DOHH2 (cell line): ENCODE results near the gene LSR.
A peak's percentile ranks its signal among the peaks of the same experiment; 100 is the strongest.

Source experiments
- H3F3A ChIP-seq: fragments of 200-600 bp; sonication (generic), shearing (Covaris generic); 2 replicates; pipeline ENCODE4 v1.6.0; 2016; ENCODE audit warnings: antibody characterized with exemption, mild to moderate bottlenecking; ENCODE audit not compliant: control insufficient read depth, insufficient read depth
- H3K27ac ChIP-seq: fragments of 200-600 bp; sonication (generic); 2 replicates; pipeline ENCODE4 v1.5.1; 2014; ENCODE audit warnings: low read depth, mild to moderate bottlenecking, low read length, moderate library complexity
- H3K27me3 ChIP-seq: fragments of 200-600 bp; sonication (generic); 2 replicates; pipeline ENCODE4 v1.6.1; 2014; ENCODE audit warnings: mild to moderate bottlenecking, low read length, mixed read lengths; ENCODE audit not compliant: control insufficient read depth
- H3K36me3 ChIP-seq: fragments of 200-600 bp; sonication (generic); 2 replicates; pipeline ENCODE4 v1.6.1; 2014; ENCODE audit warnings: mild to moderate bottlenecking, low read length, moderate library complexity, mixed read lengths; ENCODE audit not compliant: control insufficient read depth
- H3K4me1 ChIP-seq: fragments of 200-600 bp; sonication (generic); 2 replicates; pipeline ENCODE4 v1.6.1; 2014; ENCODE audit warnings: mild to moderate bottlenecking, low read length, mixed read lengths; ENCODE audit not compliant: control insufficient read depth
- H3K4me2 ChIP-seq: fragments of 200-600 bp; sonication (generic); 2 replicates; pipeline ENCODE4 v1.6.0; 2014; ENCODE audit warnings: mild to moderate bottlenecking, low read length, moderate library complexity
- H3K4me3 ChIP-seq: fragments of 200-600 bp; sonication (generic); 2 replicates; pipeline ENCODE4 v1.5.1; 2014; ENCODE audit warnings: mild to moderate bottlenecking, low read length, mixed read lengths
- H3K79me2 ChIP-seq: fragments of 200-600 bp; sonication (generic); 2 replicates; pipeline ENCODE4 v1.6.1; 2014; ENCODE audit warnings: mild to moderate bottlenecking, low read length, mixed read lengths; ENCODE audit not compliant: control insufficient read depth
- H3K9me2 ChIP-seq: fragments of 200-600 bp; sonication (generic); replicated peaks from 2 replicates; pipeline ENCODE4 v1.6.1; 2014; ENCODE audit warnings: mild to moderate bottlenecking, low read length, mixed read lengths; ENCODE audit not compliant: control insufficient read depth
- H3K9me3 ChIP-seq: fragments of 200-600 bp; sonication (generic); 2 replicates; pipeline ENCODE4 v1.6.1; 2014; ENCODE audit warnings: antibody characterized with exemption, low read length, mixed read lengths; ENCODE audit not compliant: control insufficient read depth, insufficient read depth
- H4K20me1 ChIP-seq: fragments of 200-600 bp; sonication (generic); 2 replicates; pipeline ENCODE4 v1.6.0; 2014; ENCODE audit warnings: low read depth, mild to moderate bottlenecking, antibody characterized with exemption, low read length, moderate library complexity; ENCODE audit not compliant: control insufficient read depth, insufficient read depth
- CTCF ChIP-seq: fragments of 200-600 bp; sonication (generic); IDR thresholded peaks from one replicate; pipeline ENCODE4 v1.5.1; 2014; ENCODE audit warnings: antibody characterized with exemption, mild to moderate bottlenecking, low read depth, low read length; ENCODE audit not compliant: poor library complexity, severe bottlenecking
- EZH2phosphoT487 ChIP-seq: fragments of 200-600 bp; sonication (generic); IDR thresholded peaks from 2 replicates; pipeline ENCODE4 v1.6.1; 2017; ENCODE audit warnings: borderline replicate concordance, mild to moderate bottlenecking, antibody characterized with exemption, low read length, moderate library complexity, mixed read lengths

Gene LSR

GRCh38 chr19:35223084-35223790, 25.6 kb upstream of the LSR start:
- no peaks in the 10 kb centered on the region for H3K9me2 ChIP-seq
- H3K27me3 ChIP-seq: no peaks in the 10 kb centered on the region
- no peaks in the 10 kb centered on the region for H4K20me1 ChIP-seq
- no peaks in the 10 kb centered on the region for H3K79me2 ChIP-seq
- no peak overlapping the region for H3K4me2 ChIP-seq
- TF ChIP-seq EZH2phosphoT487: no peak
- no peak for TF ChIP-seq CTCF
- peaks cover 22% of the 10 kb centered on the region for H3K4me1 ChIP-seq
- no peak overlapping the region for H3K27ac ChIP-seq
- no peaks in the 10 kb centered on the region for H3F3A ChIP-seq
- peaks cover 9% of the 10 kb centered on the region; the same call in 1 of the 2 replicates for H3K9me3 ChIP-seq
- H3K4me3 ChIP-seq: no peak overlapping the region
- H3K36me3 ChIP-seq: no peaks in the 10 kb centered on the region

GRCh38 chr19:35223862-35224505, 24.8 kb upstream of the LSR start:
- no peaks in the 10 kb centered on the region for H3K36me3 ChIP-seq
- H3K4me3 ChIP-seq: no peak overlapping the region
- no peaks in the 10 kb centered on the region for H4K20me1 ChIP-seq
- no peaks in the 10 kb centered on the region for H3K9me2 ChIP-seq
- no peak overlapping the region for H3K4me2 ChIP-seq
- H3K9me3 ChIP-seq: peaks cover 6% of the 10 kb centered on the region; the same call in 1 of the 2 replicates
- H3K4me1 ChIP-seq: peaks cover 22% of the 10 kb centered on the region
- no peak overlapping the region for H3K27ac ChIP-seq
- no peaks in the 10 kb centered on the region for H3K27me3 ChIP-seq
- TF ChIP-seq EZH2phosphoT487 (no peak), CTCF (no peak)
- no peaks in the 10 kb centered on the region for H3F3A ChIP-seq
- H3K79me2 ChIP-seq: no peaks in the 10 kb centered on the region

GRCh38 chr19:35224681-35225571, 23.9 kb upstream of the LSR start:
- H3K9me2 ChIP-seq: no peaks in the 10 kb centered on the region
- no peaks in the 10 kb centered on the region for H3K79me2 ChIP-seq
- H3F3A ChIP-seq: no peaks in the 10 kb centered on the region
- H3K4me3 ChIP-seq: no peak overlapping the region
- H3K27ac ChIP-seq: no peak overlapping the region
- H3K36me3 ChIP-seq: no peaks in the 10 kb centered on the region
- no peak overlapping the region for H3K4me2 ChIP-seq
- H3K27me3 ChIP-seq: no peaks in the 10 kb centered on the region
- peak; percentile 27 for TF ChIP-seq CTCF
- no peak for TF ChIP-seq EZH2phosphoT487
- no peaks in the 10 kb centered on the region for H3K9me3 ChIP-seq
- H4K20me1 ChIP-seq: no peaks in the 10 kb centered on the region
- H3K4me1 ChIP-seq: peaks cover 22% of the 10 kb centered on the region
